ENCODE data around the gene TNKS1BP1.

TNKS1BP1 gene

GRCh38 chr11:57318178-57318577 lies 6.6 kb downstream of the TNKS1BP1 start:
- TF ChIP-seq FOXK2 (IDR thresholded peaks at IDR 0.05) (no peak), NFRKB (IDR thresholded peaks at IDR 0.05) (no peak), FOXA1 (IDR thresholded peaks at IDR 0.05) (no peak), TARDBP (IDR thresholded peaks at IDR 0.05) (no peak), ELF4 (IDR thresholded peaks at IDR 0.05) (no peak), L3MBTL2 (conservative IDR thresholded peaks at IDR 0.05) (no peak), FOXM1 (IDR thresholded peaks at IDR 0.05; ENCODE audit: borderline replicate concordance) (no peak), BHLHE40 (IDR thresholded peaks at IDR 0.05; ENCODE audit: borderline replicate concordance) (no peak), SP1 (IDR thresholded peaks at IDR 0.05) (no peak), HDGF (IDR thresholded peaks at IDR 0.05; ENCODE audit: borderline replicate concordance) (no peak), CTBP1 (IDR thresholded peaks at IDR 0.05; ENCODE audit: borderline replicate concordance) (no peak), ZNF384 (IDR thresholded peaks at IDR 0.05) (no peak)
- DNase-seq (ENCODE audit: extremely low spot score), result no peak
- POLR2A ChIA-PET, result interaction anchor here (0.7 kb wide), 1 partner anchor 13 kb away, joined by 4 read pairs; no protein-coding TSS in a partner anchor
- CTCF ChIA-PET, result no interaction called here

- TF ChIP-seq ZNF384 (IDR thresholded peaks at IDR 0.05), result no peak
- TF ChIP-seq L3MBTL2 (conservative IDR thresholded peaks at IDR 0.05), result no peak
- TF ChIP-seq HDGF (IDR thresholded peaks at IDR 0.05; ENCODE audit: borderline replicate concordance), result no peak
- no peak for TF ChIP-seq LEF1 (IDR thresholded peaks at IDR 0.05; ENCODE audit: borderline replicate concordance)
- TF ChIP-seq FOXA1 (IDR thresholded peaks at IDR 0.05), result no peak
- no peak for TF ChIP-seq FOXM1 (IDR thresholded peaks at IDR 0.05; ENCODE audit: borderline replicate concordance)
- TF ChIP-seq ELF4 (IDR thresholded peaks at IDR 0.05), result no peak
- TF ChIP-seq BHLHE40 (IDR thresholded peaks at IDR 0.05; ENCODE audit: borderline replicate concordance), result no peak
- TF ChIP-seq CTBP1 (IDR thresholded peaks at IDR 0.05; ENCODE audit: borderline replicate concordance), result no peak
- TF ChIP-seq PKNOX1 (IDR thresholded peaks at IDR 0.05), result no peak
- no peak for TF ChIP-seq FOXK2 (IDR thresholded peaks at IDR 0.05)
- TF ChIP-seq SUZ12 (IDR thresholded peaks at IDR 0.05), result no peak
- TF ChIP-seq ARNT (IDR thresholded peaks at IDR 0.05), result no peak
- TF ChIP-seq NFRKB (IDR thresholded peaks at IDR 0.05), result no peak
- no peak for TF ChIP-seq TARDBP (IDR thresholded peaks at IDR 0.05)
- TF ChIP-seq SP1 (IDR thresholded peaks at IDR 0.05), result no peak
- CTCF ChIA-PET, result no interaction called here
- no peak for DNase-seq (ENCODE audit: extremely low spot score)
- POLR2A ChIA-PET, result no interaction called here
Measured at GRCh38 chr11:57316017-57316416, 8.7 kb downstream of the TNKS1BP1 start.

- TF ChIP-seq PKNOX1 (IDR thresholded peaks at IDR 0.05) (no peak), SUZ12 (IDR thresholded peaks at IDR 0.05) (no peak), CTBP1 (IDR thresholded peaks at IDR 0.05; ENCODE audit: borderline replicate concordance) (no peak), FOXA1 (IDR thresholded peaks at IDR 0.05) (no peak), ELF4 (IDR thresholded peaks at IDR 0.05) (no peak), SP1 (IDR thresholded peaks at IDR 0.05) (no peak), LEF1 (IDR thresholded peaks at IDR 0.05; ENCODE audit: borderline replicate concordance) (no peak), L3MBTL2 (conservative IDR thresholded peaks at IDR 0.05) (no peak), ARNT (IDR thresholded peaks at IDR 0.05) (no peak), HDGF (IDR thresholded peaks at IDR 0.05; ENCODE audit: borderline replicate concordance) (no peak), FOXK2 (IDR thresholded peaks at IDR 0.05) (no peak), ZNF384 (IDR thresholded peaks at IDR 0.05) (no peak), NFRKB (IDR thresholded peaks at IDR 0.05) (no peak), FOXM1 (IDR thresholded peaks at IDR 0.05; ENCODE audit: borderline replicate concordance) (no peak), TARDBP (IDR thresholded peaks at IDR 0.05) (no peak), BHLHE40 (IDR thresholded peaks at IDR 0.05; ENCODE audit: borderline replicate concordance) (no peak)
- ChIA-PET CTCF (no interaction called here), POLR2A (no interaction called here)
- DNase-seq (ENCODE audit: extremely low spot score), result no peak
Measured at GRCh38 chr11:57315491-57315890, 9.3 kb downstream of the TNKS1BP1 start.

- DNase-seq (ENCODE audit: extremely low spot score), result no peak
- POLR2A ChIA-PET, result no interaction called here
- TF ChIP-seq HDGF (IDR thresholded peaks at IDR 0.05; ENCODE audit: borderline replicate concordance), result no peak
- no peak for TF ChIP-seq NFRKB (IDR thresholded peaks at IDR 0.05)
- TF ChIP-seq CTBP1 (IDR thresholded peaks at IDR 0.05; ENCODE audit: borderline replicate concordance), result no peak
- TF ChIP-seq FOXK2 (IDR thresholded peaks at IDR 0.05), result no peak
- no peak for TF ChIP-seq ELF4 (IDR thresholded peaks at IDR 0.05)
- no peak for TF ChIP-seq FOXA1 (IDR thresholded peaks at IDR 0.05)
- no peak for TF ChIP-seq FOXM1 (IDR thresholded peaks at IDR 0.05; ENCODE audit: borderline replicate concordance)
- no peak for TF ChIP-seq LEF1 (IDR thresholded peaks at IDR 0.05; ENCODE audit: borderline replicate concordance)
- no peak for TF ChIP-seq BHLHE40 (IDR thresholded peaks at IDR 0.05; ENCODE audit: borderline replicate concordance)
- no peak for TF ChIP-seq TARDBP (IDR thresholded peaks at IDR 0.05)
- no peak for TF ChIP-seq SP1 (IDR thresholded peaks at IDR 0.05)
- TF ChIP-seq ZNF384 (IDR thresholded peaks at IDR 0.05), result no peak
- no peak for TF ChIP-seq PKNOX1 (IDR thresholded peaks at IDR 0.05)
- TF ChIP-seq ARNT (IDR thresholded peaks at IDR 0.05), result no peak
- TF ChIP-seq L3MBTL2 (conservative IDR thresholded peaks at IDR 0.05), result no peak
- no peak for TF ChIP-seq SUZ12 (IDR thresholded peaks at IDR 0.05)
- CTCF ChIA-PET, result no interaction called here
Measured at GRCh38 chr11:57314221-57314973, 10.4 kb downstream of the TNKS1BP1 start.

GRCh38 chr11:57313788-57314135 lies 11.0 kb downstream of the TNKS1BP1 start:
- no peak for DNase-seq (ENCODE audit: extremely low spot score)
- no peak for TF ChIP-seq ELF4 (IDR thresholded peaks at IDR 0.05)
- TF ChIP-seq SUZ12 (IDR thresholded peaks at IDR 0.05), result no peak
- no peak for TF ChIP-seq ARNT (IDR thresholded peaks at IDR 0.05)
- TF ChIP-seq FOXM1 (IDR thresholded peaks at IDR 0.05; ENCODE audit: borderline replicate concordance), result no peak
- no peak for TF ChIP-seq BHLHE40 (IDR thresholded peaks at IDR 0.05; ENCODE audit: borderline replicate concordance)
- no peak for TF ChIP-seq SP1 (IDR thresholded peaks at IDR 0.05)
- TF ChIP-seq LEF1 (IDR thresholded peaks at IDR 0.05; ENCODE audit: borderline replicate concordance), result no peak
- TF ChIP-seq NFRKB (IDR thresholded peaks at IDR 0.05), result no peak
- no peak for TF ChIP-seq CTBP1 (IDR thresholded peaks at IDR 0.05; ENCODE audit: borderline replicate concordance)
- TF ChIP-seq FOXA1 (IDR thresholded peaks at IDR 0.05), result no peak
- no peak for TF ChIP-seq ZNF384 (IDR thresholded peaks at IDR 0.05)
- ChIA-PET POLR2A (no interaction called here), CTCF (no interaction called here)
